Neural cell (in vitro differentiated cells): ENCODE measurements around the gene C9orf78. TPM values are rescaled to one million over a fixed set of nuclear protein-coding genes. Genes with fewer than 3 reads are reported as not detected.

Experiments used
- H2AFZ ChIP-seq: fragments of 200-600, 300-800 bp; sonication (generic), shearing (Covaris generic); 2 replicates; pipeline ENCODE4 v1.6.0; 2014; ENCODE audit warnings: low read depth, mild to moderate bottlenecking, antibody characterized with exemption, low read length, moderate library complexity
- H3F3A ChIP-seq: fragments of 200-600 bp; shearing (Covaris generic); 2 replicates; pipeline ENCODE4 v1.6.1; 2016; ENCODE audit warnings: mild to moderate bottlenecking, moderate library complexity, mixed read lengths, antibody characterized with exemption, low read length; ENCODE audit not compliant: insufficient read depth, poor library complexity, severe bottlenecking
- H3K27ac ChIP-seq: fragments of 200-600, 300-800 bp; sonication (generic), shearing (Covaris generic); 2 replicates; pipeline ENCODE4 v1.5.1; 2014; ENCODE audit warnings: mild to moderate bottlenecking, low read length, moderate library complexity
- H3K27me3 ChIP-seq: fragments of 300-800, 200-600 bp; sonication (generic), shearing (Covaris generic); 2 replicates; pipeline ENCODE4 v1.6.0; 2014; ENCODE audit warnings: mild to moderate bottlenecking, low read depth, low read length, moderate library complexity; ENCODE audit not compliant: insufficient read depth
- H3K36me3 ChIP-seq: fragments of 300-800, 200-600 bp; sonication (generic), shearing (Covaris generic); 2 replicates; pipeline ENCODE4 v1.5.1; 2014; ENCODE audit warnings: mild to moderate bottlenecking, antibody characterized with exemption, low read length, moderate library complexity; ENCODE audit not compliant: insufficient read depth
- H3K4me2 ChIP-seq: fragments of 300-800, 200-600 bp; sonication (generic), shearing (Covaris generic); 2 replicates; pipeline ENCODE4 v1.6.0; 2014; ENCODE audit warnings: mild to moderate bottlenecking, low read length
- H3K4me3 ChIP-seq: fragments of 300-800, 200-600 bp; sonication (generic), shearing (Covaris generic); 2 replicates; pipeline ENCODE4 v1.5.1; 2014; ENCODE audit warnings: mild to moderate bottlenecking, low read length, moderate library complexity
- H3K79me2 ChIP-seq: fragments of 200-600 bp; shearing (Covaris generic); replicated peaks from 2 replicates; pipeline ENCODE4 v1.6.0; 2014; ENCODE audit warnings: mild to moderate bottlenecking, low read length, moderate library complexity; ENCODE audit not compliant: insufficient read depth
- H3K9ac ChIP-seq: fragments of 300-800, 200-600 bp; sonication (generic), shearing (Covaris generic); 2 replicates; pipeline ENCODE4 v1.6.1; 2016; ENCODE audit warnings: mild to moderate bottlenecking, low read length, mixed read lengths
- H3K9me2 ChIP-seq: fragments of 200-600 bp; shearing (Covaris generic); 2 replicates; pipeline ENCODE4 v1.6.1; 2016; ENCODE audit warnings: mild to moderate bottlenecking, low read length, mixed read lengths; ENCODE audit not compliant: insufficient read depth
- H3K9me3 ChIP-seq: fragments of 200-600, 300-800 bp; sonication (generic), shearing (Covaris generic); 2 replicates; pipeline ENCODE4 v1.6.1; 2016; ENCODE audit warnings: mild to moderate bottlenecking, mixed run types, low read length, moderate library complexity, mixed read lengths
- H4K20me1 ChIP-seq: fragments of 200-600 bp; shearing (Covaris generic); 2 replicates; pipeline ENCODE4 v1.6.1; 2016; ENCODE audit warnings: mild to moderate bottlenecking, mixed run types; ENCODE audit not compliant: insufficient read depth
- CTCF ChIP-seq: fragments of 450-650 bp; IDR thresholded peaks from 2 replicates; pipeline ENCODE4 v1.5.1; 2014; ENCODE audit warnings: antibody characterized with exemption, mild to moderate bottlenecking, moderate library complexity; ENCODE audit not compliant: poor library complexity, severe bottlenecking
- EP300 ChIP-seq: fragments of 450-650 bp; conservative IDR thresholded peaks from 2 replicates; pipeline ENCODE4 v1.6.1; 2014; ENCODE audit warnings: antibody characterized with exemption, mild to moderate bottlenecking, moderate library complexity; ENCODE audit not compliant: poor library complexity, severe bottlenecking
- EZH2 ChIP-seq: fragments of 200-600, 300-800 bp; shearing (Covaris generic), sonication (generic); IDR thresholded peaks from 2 replicates; pipeline ENCODE4 v1.6.1; 2014; ENCODE audit warnings: antibody characterized with exemption, low read length, borderline replicate concordance, mild to moderate bottlenecking; ENCODE audit not compliant: insufficient read depth, poor library complexity, severe bottlenecking
- MXI1 ChIP-seq: fragments of 450-650 bp; conservative IDR thresholded peaks from 2 replicates; pipeline ENCODE4 v1.6.1; 2014; ENCODE audit warnings: antibody characterized with exemption, mild to moderate bottlenecking; ENCODE audit not compliant: poor library complexity, severe bottlenecking
- POLR2AphosphoS5 ChIP-seq: IDR thresholded peaks from 2 replicates; pipeline ENCODE4 v1.6.1; 2012
- RAD21 ChIP-seq: fragments of 450-650 bp; conservative IDR thresholded peaks from 2 replicates; pipeline ENCODE4 v1.6.1; 2014; ENCODE audit warnings: antibody characterized with exemption, mild to moderate bottlenecking, moderate library complexity
- REST ChIP-seq: IDR thresholded peaks from 2 replicates; pipeline ENCODE4 v1.6.1; 2012; ENCODE audit warnings: borderline replicate concordance
- SMC3 ChIP-seq: fragments of 450-650 bp; conservative IDR thresholded peaks from 2 replicates; pipeline ENCODE4 v1.6.1; 2014; ENCODE audit warnings: antibody characterized with exemption, mild to moderate bottlenecking, moderate library complexity; ENCODE audit not compliant: poor library complexity
- TAF1 ChIP-seq: IDR thresholded peaks from 2 replicates; pipeline ENCODE4 v1.6.1; 2012; ENCODE audit warnings: low read depth
- polyA plus RNA-seq: library from polyadenylated mRNA; depleted of rRNA; stranded (reverse); fragments of >200 nt; gene quantifications from 2 replicates; pipeline ENCODE4 v1.2.3, GENCODE V29; 2014

C9orf78 gene
- polyA plus RNA-seq, 1 donor from 2014 or later: 91.3 TPM

GRCh38 chr9:129828969-129829368, 6.1 kb downstream of the C9orf78 start:
- H3K36me3 ChIP-seq: no peaks in the 10 kb centered on the region
- H3F3A ChIP-seq: no peaks in the 10 kb centered on the region
- H3K4me3 ChIP-seq: no peak overlapping the region
- peaks cover 5% of the 10 kb centered on the region for H3K79me2 ChIP-seq
- no peak overlapping the region for H3K27ac ChIP-seq
- H3K9me3 ChIP-seq: no peaks in the 10 kb centered on the region
- TF ChIP-seq POLR2AphosphoS5 (no peak), TAF1 (no peak), RAD21 (no peak), SMC3 (no peak), CTCF (no peak), MXI1 (no peak), REST (no peak), EZH2 (no peak), EP300 (no peak)
- no peaks in the 10 kb centered on the region for H3K27me3 ChIP-seq
- no peaks in the 10 kb centered on the region for H3K9me2 ChIP-seq
- H3K4me2 ChIP-seq: no peak overlapping the region
- no peak overlapping the region for H2AFZ ChIP-seq
- H3K9ac ChIP-seq: no peak overlapping the region
- no peaks in the 10 kb centered on the region for H4K20me1 ChIP-seq

- H3K4me2 ChIP-seq: no peak overlapping the region
- H3K9me2 ChIP-seq: no peaks in the 10 kb centered on the region
- H3K27me3 ChIP-seq: no peaks in the 10 kb centered on the region
- H3K27ac ChIP-seq: no peak overlapping the region
- no peak overlapping the region for H2AFZ ChIP-seq
- peaks cover 1% of the 10 kb centered on the region for H3K79me2 ChIP-seq
- H3K9ac ChIP-seq: no peak overlapping the region
- H3F3A ChIP-seq: no peaks in the 10 kb centered on the region
- H4K20me1 ChIP-seq: no peaks in the 10 kb centered on the region
- no peak overlapping the region for H3K4me3 ChIP-seq
- no peaks in the 10 kb centered on the region for H3K36me3 ChIP-seq
- no peak for TF ChIP-seq REST
- TF ChIP-seq CTCF: no peak
- no peak for TF ChIP-seq EZH2
- no peak for TF ChIP-seq POLR2AphosphoS5
- TF ChIP-seq EP300: no peak
- TF ChIP-seq MXI1: no peak
- no peak for TF ChIP-seq TAF1
- TF ChIP-seq RAD21: no peak
- no peak for TF ChIP-seq SMC3
- H3K9me3 ChIP-seq: no peaks in the 10 kb centered on the region
Observed at GRCh38 chr9:129828051-129828450, 7.0 kb downstream of the C9orf78 start.
